ENCODE results near the gene DVL3. TPM values are rescaled to one million over a fixed set of nuclear protein-coding genes. Genes with fewer than 3 reads are reported as not detected.
A peak's percentile ranks its signal among the peaks of the same experiment; 100 is the strongest.

DVL3 gene
- total and polyA plus RNA-seq, 12 donors, result 37.5 to 81.7 (median 63.5) TPM

- no peaks in the 10 kb centered on the region for H3K27me3 ChIP-seq
- intact Hi-C loops (cut with DNase I), result loop anchor here in 2 of 10 donors (5.0 kb wide), 2 partner anchors 41 to 119 kb away; partner anchors contain the start of genes EIF2B5 (in 1 of the 2) and PSMD2 (in 1 of the 2)
- H3K36me3 ChIP-seq, result peaks cover 10 to 70% (median 59%) of the 10 kb centered on the region in 9 donors
- no peak for ATAC-seq
- 83 to 85% methylated on average over 14 of the region's 14 CpGs for WGBS, 2 donors
- no peaks in the 10 kb centered on the region for H3K9me3 ChIP-seq
- peak overlapping the region in 2 of 10 donors; percentile 100 for H3K4me3 ChIP-seq
- H3K27ac ChIP-seq, result peak overlapping the region in 6 of 10 donors; percentile 92 to 99 (median 98)
- no peak for DNase-seq
- peaks cover 10 to 67% (median 42%) of the 10 kb centered on the region in 9 donors for H3K4me1 ChIP-seq
- TF ChIP-seq, protein P1, sequence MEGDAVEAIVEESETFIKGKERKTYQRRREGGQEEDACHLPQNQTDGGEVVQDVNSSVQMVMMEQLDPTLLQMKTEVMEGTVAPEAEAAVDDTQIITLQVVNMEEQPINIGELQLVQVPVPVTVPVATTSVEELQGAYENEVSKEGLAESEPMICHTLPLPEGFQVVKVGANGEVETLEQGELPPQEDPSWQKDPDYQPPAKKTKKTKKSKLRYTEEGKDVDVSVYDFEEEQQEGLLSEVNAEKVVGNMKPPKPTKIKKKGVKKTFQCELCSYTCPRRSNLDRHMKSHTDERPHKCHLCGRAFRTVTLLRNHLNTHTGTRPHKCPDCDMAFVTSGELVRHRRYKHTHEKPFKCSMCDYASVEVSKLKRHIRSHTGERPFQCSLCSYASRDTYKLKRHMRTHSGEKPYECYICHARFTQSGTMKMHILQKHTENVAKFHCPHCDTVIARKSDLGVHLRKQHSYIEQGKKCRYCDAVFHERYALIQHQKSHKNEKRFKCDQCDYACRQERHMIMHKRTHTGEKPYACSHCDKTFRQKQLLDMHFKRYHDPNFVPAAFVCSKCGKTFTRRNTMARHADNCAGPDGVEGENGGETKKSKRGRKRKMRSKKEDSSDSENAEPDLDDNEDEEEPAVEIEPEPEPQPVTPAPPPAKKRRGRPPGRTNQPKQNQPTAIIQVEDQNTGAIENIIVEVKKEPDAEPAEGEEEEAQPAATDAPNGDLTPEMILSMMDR (IDR thresholded peaks at IDR 0.05), result no peak
Measured at GRCh38 chr3:184177767-184178306, 22.7 kb downstream of the DVL3 start.

GRCh38 chr3:184178521-184179138 lies 23.5 kb downstream of the DVL3 start:
- no peaks in the 10 kb centered on the region for H3K27me3 ChIP-seq
- no peak for ATAC-seq
- peaks cover 10 to 70% (median 67%) of the 10 kb centered on the region in 9 donors for H3K36me3 ChIP-seq
- 91 to 93% methylated on average over 13 of the region's 13 CpGs for whole genome bisulfite sequencing, 2 donors
- H3K9me3 ChIP-seq, result no peaks in the 10 kb centered on the region
- H3K27ac ChIP-seq, result no peak overlapping the region
- TF ChIP-seq, protein P1 (IDR thresholded peaks at IDR 0.05), result no peak
- intact Hi-C loops (cut with DNase I), result loop anchor here in 2 of 10 donors (5.0 kb wide), 2 partner anchors 41 to 119 kb away; partner anchors contain the start of genes EIF2B5 (in 1 of the 2) and PSMD2 (in 1 of the 2)
- peaks cover 10 to 60% (median 40%) of the 10 kb centered on the region in 9 donors for H3K4me1 ChIP-seq
- no peak for DNase-seq
- H3K4me3 ChIP-seq, result no peak overlapping the region

DNA sequence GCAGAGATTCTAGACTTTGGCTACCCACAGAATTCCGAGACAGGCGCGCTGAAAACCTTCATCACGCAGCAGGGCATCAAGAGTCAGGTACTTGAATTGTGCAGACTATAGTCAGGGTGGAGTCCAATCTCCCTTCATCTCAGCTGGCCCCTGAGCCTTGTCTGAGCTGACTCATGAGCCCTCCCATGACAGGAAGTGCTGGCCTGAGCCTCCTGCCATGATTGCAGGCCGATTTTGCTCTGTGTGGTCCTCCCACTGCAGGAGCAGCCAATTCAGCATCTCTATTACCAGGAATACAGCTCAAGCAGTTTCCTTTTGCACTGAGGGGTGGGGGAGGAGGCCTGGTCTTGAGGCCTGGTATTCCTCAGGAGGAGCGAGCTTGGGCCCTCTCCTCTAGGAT lies 25.0 kb downstream of the DVL3 start:
- Histone ChIP-seq H3K27ac (peak overlapping the region in 1 of 10 donors; percentile 53), H3K27me3 (no peaks in the 10 kb centered on the region), H3K36me3 (peaks cover 10 to 84% (median 76%) of the 10 kb centered on the region in 9 donors), H3K4me1 (peaks cover 13 to 56% (median 36%) of the 10 kb centered on the region in 9 donors), H3K9me3 (no peaks in the 10 kb centered on the region), H3K4me3 (no peak overlapping the region)
- 90 to 91% methylated on average over 6 of the region's 6 CpGs for WGBS, 2 donors
- no peak for DNase-seq
- TF ChIP-seq, protein P1 (IDR thresholded peaks at IDR 0.05), result no peak
- intact Hi-C loops (cut with DNase I), result loop anchor here in 3 of 10 donors (10.0 kb wide), 3 partner anchors 65 to 155 kb away; partner anchors contain the start of genes ALG3 (in 2 of the 3), EEF1AKMT4 (in 2 of the 3), EIF4G1 (in 1 of the 3) and FAM131A (in 1 of the 3)
- no peak for ATAC-seq

- TF ChIP-seq, protein P1 (IDR thresholded peaks at IDR 0.05), result no peak
- Histone ChIP-seq H3K4me1 (peaks cover 16 to 50% (median 28%) of the 10 kb centered on the region in 9 donors), H3K36me3 (peaks cover 10 to 84% (median 76%) of the 10 kb centered on the region in 9 donors), H3K4me3 (no peak overlapping the region), H3K27ac (no peak overlapping the region), H3K9me3 (no peaks in the 10 kb centered on the region), H3K27me3 (no peaks in the 10 kb centered on the region)
- intact Hi-C loops (cut with DNase I), result loop anchor here in 3 of 10 donors (10.0 kb wide), 3 partner anchors 63 to 153 kb away; partner anchors contain the start of genes ALG3 (in 2 of the 3), EEF1AKMT4 (in 2 of the 3), EIF4G1 (in 1 of the 3) and FAM131A (in 1 of the 3)
- ATAC-seq, result no peak
- no peak for DNase-seq
- WGBS, 2 donors, result 95 to 97% methylated on average over 9 of the region's 9 CpGs
Measured at GRCh38 chr3:184181596-184181995, 26.4 kb downstream of the DVL3 start.

Data from heart right ventricle (tissue), 16 donors.